Breast epithelium (tissue), 4 donors: ENCODE measurements around the gene CDYL. TPM values are rescaled to one million over a fixed set of nuclear protein-coding genes. Genes with fewer than 3 reads are reported as not detected.

Experiments
- DNase-seq, 2 donors: peaks; one replicate each; pipeline ENCODE4 v3.0.0-alpha.2; 2019; ENCODE audit warnings: low spot score in 2 of 2
- H3K27ac ChIP-seq, 2 donors: fragments of 200-600 bp; sonication (generic) in 1 of 2; one replicate each; pipeline ENCODE4 v1.5.1; 2016 to 2019; ENCODE audit warnings: mild to moderate bottlenecking in 1 of 2
- H3K27me3 ChIP-seq, 2 donors: fragments of 200-600 bp; sonication (generic) in 1 of 2; one replicate each; pipeline versions ENCODE4 v1.5.1 to v1.6.0; 2017 to 2019; ENCODE audit warnings: control low read depth in 1 of 2, mild to moderate bottlenecking in 1 of 2
- H3K36me3 ChIP-seq: fragments of 200-600 bp; one replicate; pipeline ENCODE4 v1.5.1; 2019
- H3K4me1 ChIP-seq, 2 donors: fragments of 200-600 bp; sonication (generic); one replicate each; pipeline ENCODE4 v1.5.1; 2016 to 2019; ENCODE audit warnings: control low read depth in 1 of 2
- H3K4me3 ChIP-seq, 3 donors: fragments of 200-600 bp; sonication (generic); 1 replicate in 2 of 3; 2 replicates in 1 of 3; pipeline ENCODE4 v1.5.1; 2016 to 2019; ENCODE audit warnings: mild to moderate bottlenecking in 3 of 3, moderate library complexity in 2 of 3
- H3K9me3 ChIP-seq, 2 donors: fragments of 200-600 bp; sonication (generic) in 1 of 2; one replicate each; pipeline ENCODE4 v1.5.1; 2016 to 2019; ENCODE audit warnings: control low read depth in 1 of 2
- CTCF ChIP-seq, 3 donors: fragments of 450-650 bp; IDR thresholded peaks; one replicate each; pipeline ENCODE4 v1.5.1; 2016 to 2017; ENCODE audit warnings: antibody characterized with exemption in 3 of 3, mild to moderate bottlenecking in 3 of 3, moderate library complexity in 3 of 3
- POLR2A ChIP-seq: fragments of 450-650 bp; IDR thresholded peaks from one replicate; pipeline ENCODE4 v1.6.1; 2016; ENCODE audit warnings: antibody characterized with exemption, mild to moderate bottlenecking, moderate library complexity
- POLR2AphosphoS5 ChIP-seq, 3 donors: sonication (generic); formaldehyde crosslinking; IDR thresholded peaks; one replicate each; pipeline ENCODE4 v1.6.1; 2017; ENCODE audit warnings: antibody characterized with exemption in 3 of 3
- intact Hi-C: fragments of 100-400 bp; cut with DNase I; formaldehyde crosslinking; loops from one replicate; pipeline ENCODE4 v1.15.1; 2023; ENCODE audit warnings: low total_unique reads
- total RNA-seq, 3 donors: library from RNA; depleted of rRNA; stranded (reverse); fragments of >200 nt; gene quantifications; one replicate each; pipeline ENCODE4 v1.1.0, GENCODE V29; 2016

CDYL gene
- total RNA-seq, 3 donors from 2014 or later, result 32.9 to 58.0 (median 40.0) TPM

- no peaks in the 10 kb centered on the region for H3K27me3 ChIP-seq
- H3K4me3 ChIP-seq, result no peak overlapping the region
- no peak for DNase-seq
- no peaks in the 10 kb centered on the region for H3K36me3 ChIP-seq
- H3K27ac ChIP-seq, result no peak overlapping the region
- H3K4me1 ChIP-seq, result peaks cover 0 to 3% of the 10 kb centered on the region in 2 donors
- intact Hi-C loops, result no loop called here
- TF ChIP-seq POLR2A (no peak), CTCF (IDR thresholded peaks at IDR 0.05) (no peak), POLR2AphosphoS5 (IDR thresholded peaks at IDR 0.05) (no peak)
- H3K9me3 ChIP-seq, result no peaks in the 10 kb centered on the region
These were observed 42.2 kb downstream of the CDYL start for GRCh38 chr6:4818272-4818938.

GRCh38 chr6:4819706-4820283 lies 43.6 kb downstream of the CDYL start:
- H3K27ac ChIP-seq, result no peak overlapping the region
- intact Hi-C loops, result no loop called here
- H3K4me3 ChIP-seq, result no peak overlapping the region
- TF ChIP-seq POLR2AphosphoS5 (IDR thresholded peaks at IDR 0.05), result no peak
- no peak for TF ChIP-seq CTCF (IDR thresholded peaks at IDR 0.05)
- TF ChIP-seq POLR2A, result no peak
- no peaks in the 10 kb centered on the region for H3K27me3 ChIP-seq
- peaks cover 0 to 3% of the 10 kb centered on the region in 2 donors for H3K4me1 ChIP-seq
- DNase-seq, result no peak
- H3K36me3 ChIP-seq, result no peaks in the 10 kb centered on the region
- H3K9me3 ChIP-seq, result peaks cover 0 to 1% of the 10 kb centered on the region in 2 donors

GRCh38 chr6:4820704-4821276 lies 44.6 kb downstream of the CDYL start:
- intact Hi-C loops, result no loop called here
- no peak overlapping the region for H3K27ac ChIP-seq
- H3K36me3 ChIP-seq, result no peaks in the 10 kb centered on the region
- H3K4me1 ChIP-seq, result peaks cover 0 to 3% of the 10 kb centered on the region in 2 donors
- TF ChIP-seq POLR2A (no peak), POLR2AphosphoS5 (IDR thresholded peaks at IDR 0.05) (no peak), CTCF (IDR thresholded peaks at IDR 0.05) (no peak)
- H3K27me3 ChIP-seq, result no peaks in the 10 kb centered on the region
- no peak for DNase-seq
- peaks cover 0 to 5% of the 10 kb centered on the region in 2 donors for H3K9me3 ChIP-seq
- H3K4me3 ChIP-seq, result no peak overlapping the region

- no peak for DNase-seq
- Histone ChIP-seq H3K27ac (no peak overlapping the region), H3K9me3 (peaks cover 14% of the 10 kb centered on the region in 2 donors), H3K4me1 (peaks cover 0 to 3% of the 10 kb centered on the region in 2 donors), H3K27me3 (no peaks in the 10 kb centered on the region), H3K36me3 (no peaks in the 10 kb centered on the region), H3K4me3 (no peak overlapping the region)
- TF ChIP-seq POLR2AphosphoS5 (IDR thresholded peaks at IDR 0.05) (no peak), CTCF (IDR thresholded peaks at IDR 0.05) (no peak), POLR2A (no peak)
- intact Hi-C loops, result no loop called here
These were observed 46.3 kb downstream of the CDYL start for GRCh38 chr6:4822476-4822875.

- peaks cover 35 to 43% of the 10 kb centered on the region in 2 donors for H3K9me3 ChIP-seq
- intact Hi-C loops, result no loop called here
These were observed 52.0 kb downstream of the CDYL start for GRCh38 chr6:4828187-4828698.

More at GRCh38 chr6:4828187-4828698, 52.0 kb downstream of the CDYL start:
- Histone ChIP-seq H3K27me3 (no peaks in the 10 kb centered on the region), H3K27ac (no peak overlapping the region), H3K36me3 (no peaks in the 10 kb centered on the region), H3K4me1 (no peaks in the 10 kb centered on the region), H3K4me3 (no peak overlapping the region)
- no peak for DNase-seq
- no peak for TF ChIP-seq POLR2AphosphoS5 (IDR thresholded peaks at IDR 0.05)
- no peak for TF ChIP-seq POLR2A
- no peak for TF ChIP-seq CTCF (IDR thresholded peaks at IDR 0.05)
